HepG2 (cell line): ENCODE data around the gene NSMCE1. TPM values are rescaled to one million over a fixed set of nuclear protein-coding genes. Genes with fewer than 3 reads are reported as not detected.
A peak's percentile ranks its signal among the peaks of the same experiment; 100 is the strongest.

ENCODE experiments used
- CREB1 ChIP-seq, 2 experiments: fragments of 450-650 bp in 1 of 2; IDR thresholded peaks; 2 replicates each; pipeline ENCODE4 v1.6.1; 2016 to 2017; ENCODE audit warnings: control low read depth in 1 of 2, mild to moderate bottlenecking in 1 of 2, missing compliant biosample characterization in 1 of 2, missing genetic modification characterization in 1 of 2
- GATA4 ChIP-seq: sonication (generic); IDR thresholded peaks from 2 replicates; pipeline ENCODE4 v1.6.1; 2016; ENCODE audit warnings: antibody characterized with exemption, low read depth, borderline replicate concordance
- IRF2 ChIP-seq: IDR thresholded peaks from 2 replicates; pipeline ENCODE4 v1.6.1; 2018; ENCODE audit warnings: missing genetic modification reagents, missing compliant biosample characterization
- MTA3 ChIP-seq: sonication (generic); formaldehyde crosslinking; IDR thresholded peaks from 2 replicates; pipeline ENCODE4 v1.4.0; 2020; ENCODE audit warnings: missing genetic modification reagents
- NAIF1 ChIP-seq: sonication (generic); formaldehyde crosslinking; IDR thresholded peaks from 2 replicates; pipeline ENCODE4 v1.5.0; 2020; ENCODE audit warnings: mild to moderate bottlenecking, missing genetic modification reagents, borderline replicate concordance
- NFE2L2 ChIP-seq: fragments of 150-350 bp; IDR thresholded peaks from 2 replicates; pipeline ENCODE4 v1.6.1; 2014; ENCODE audit warnings: low read length
- RBAK ChIP-seq: sonication (generic); formaldehyde crosslinking; IDR thresholded peaks from 2 replicates; pipeline ENCODE4 v1.5.1; 2020; ENCODE audit warnings: mild to moderate bottlenecking, missing genetic modification reagents
- SKI ChIP-seq: fragments of 450-650 bp; IDR thresholded peaks from one replicate; pipeline ENCODE4 v1.6.1; 2018; ENCODE audit warnings: mild to moderate bottlenecking; ENCODE audit not compliant: partially characterized antibody
- SNRNP70 ChIP-seq: fragments of 200-400 bp; formaldehyde crosslinking; IDR thresholded peaks from 2 replicates; pipeline ENCODE4 v1.6.1; 2017; ENCODE audit warnings: mild to moderate bottlenecking, low read depth, low read length, moderate library complexity
- ZNF101 ChIP-seq: sonication (generic); formaldehyde crosslinking; IDR thresholded peaks from 2 replicates; pipeline ENCODE4 v1.4.0; 2020; ENCODE audit warnings: mild to moderate bottlenecking, low read depth, missing genetic modification reagents, borderline replicate concordance
- ZNF382 ChIP-seq: sonication (generic); formaldehyde crosslinking; IDR thresholded peaks from 2 replicates; pipeline ENCODE4 v1.5.0; 2020; ENCODE audit warnings: missing genetic modification reagents, mild to moderate bottlenecking, borderline replicate concordance
- ZNF558 ChIP-seq: sonication (generic); formaldehyde crosslinking; IDR thresholded peaks from 2 replicates; pipeline ENCODE4 v1.9.0; 2022; ENCODE audit warnings: mild to moderate bottlenecking, missing genetic modification reagents, borderline replicate concordance
- ZNF7 ChIP-seq: IDR thresholded peaks from 2 replicates; pipeline ENCODE4 v1.6.1; 2016; ENCODE audit warnings: missing biosample characterization, missing genetic modification reagents
- ZNF768 ChIP-seq: sonication (generic); formaldehyde crosslinking; IDR thresholded peaks from 2 replicates; pipeline ENCODE4 v1.4.0; 2020; ENCODE audit warnings: missing genetic modification reagents
- polyA plus RNA-seq, 8 experiments: library from polyadenylated mRNA; depleted of rRNA in 3 of 8; stranded (reverse) in 7 of 8; unstranded in 1 of 8; fragments of >200 nt; fragmentation: Illumina TruSeq in 4 of 8; extraction: Trizol in 4 of 8; gene quantifications; 2 replicates each; pipeline versions ENCODE4 v1.2.1 to v1.2.3, GENCODE V29; 2011 to 2016; ENCODE audit warnings: low read depth in 4 of 8, missing spikeins in 1 of 8, mixed read lengths in 1 of 8; ENCODE audit not compliant: insufficient read depth in 1 of 8
- total RNA-seq, 5 experiments: library from RNA; depleted of rRNA; stranded (reverse); fragments of >200 nt; fragmentation: Illumina TruSeq; extraction: Trizol; gene quantifications; 2 replicates each; pipeline ENCODE4 v1.2.3, GENCODE V29; 2016; ENCODE audit warnings: low read depth in 1 of 5
- TF ChIP-seq, protein P1 (sequence below): IDR thresholded peaks from 2 replicates; pipeline ENCODE4 v1.6.1; 2016; ENCODE audit warnings: low read depth, control low read depth
- TF ChIP-seq, protein P2 (sequence below): sonication (generic); formaldehyde crosslinking; IDR thresholded peaks from 2 replicates; pipeline ENCODE4 v1.8.0; 2022; ENCODE audit warnings: missing genetic modification reagents, mild to moderate bottlenecking, moderate library complexity, borderline replicate concordance
- TF ChIP-seq, protein P3 (sequence below): sonication (generic); formaldehyde crosslinking; conservative IDR thresholded peaks from 2 replicates; pipeline ENCODE4 v1.4.0; 2020; ENCODE audit warnings: missing genetic modification reagents
- TF ChIP-seq, protein P4 (sequence below): sonication (generic); formaldehyde crosslinking; IDR thresholded peaks from 2 replicates; pipeline ENCODE4 v1.8.1; 2022; ENCODE audit warnings: mild to moderate bottlenecking, missing genetic modification reagents

The NSMCE1 gene
- total and polyA plus RNA-seq, 2 of the 13 experiments (the other 11 are each of a cell fraction or from before 2014, with no cell fraction given) = 42.7 to 52.9 TPM

DNA sequence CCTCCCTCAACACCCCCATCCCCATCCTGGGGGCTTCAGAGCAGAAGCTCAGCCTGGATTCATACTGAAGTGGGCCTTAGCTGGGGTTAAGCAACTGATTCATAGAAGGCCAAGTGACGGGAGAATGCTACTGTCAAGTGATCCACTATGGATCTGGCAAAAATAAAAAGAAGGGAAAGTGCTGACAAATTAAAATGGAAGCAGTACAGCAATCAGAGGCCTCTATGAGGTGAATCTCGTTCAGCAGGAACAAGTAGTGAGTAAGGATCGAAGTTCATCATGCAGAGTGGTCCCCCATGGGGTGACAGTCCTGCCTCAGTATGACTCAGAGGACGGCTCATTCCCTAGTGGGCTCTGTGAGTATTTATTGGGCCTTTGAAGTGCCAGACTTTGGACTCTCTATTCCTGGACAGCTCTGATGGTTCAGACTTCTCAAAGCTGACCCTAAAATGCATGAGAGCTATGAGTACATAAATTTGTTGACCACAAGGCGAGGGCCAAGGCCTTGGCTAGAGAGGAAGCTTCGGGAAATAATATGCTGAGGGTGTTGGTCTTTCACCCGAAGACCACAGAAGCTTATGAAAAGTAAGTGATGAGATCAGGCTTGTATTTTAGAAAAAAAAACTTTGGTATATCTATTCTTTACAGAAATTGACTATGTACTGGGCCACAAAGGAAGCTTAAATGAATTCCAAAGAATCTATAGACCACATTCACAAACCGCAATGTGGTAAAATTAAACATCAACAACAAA lies 5.3 kb upstream of the NSMCE1 start (continued):
- TF ChIP-seq NFE2L2 = peak; percentile 32; the same call in 1 of the 2 replicates
- peak; percentile 95 for TF ChIP-seq IRF2 (CRISPR knock-in tag)
- 0 out of 2 replicates have a peak, but pooled peaks have one; percentile 21 for TF ChIP-seq ZNF7 (CRISPR knock-in tag)
- TF ChIP-seq MTA3 = no peak
- TF ChIP-seq, protein P1, sequence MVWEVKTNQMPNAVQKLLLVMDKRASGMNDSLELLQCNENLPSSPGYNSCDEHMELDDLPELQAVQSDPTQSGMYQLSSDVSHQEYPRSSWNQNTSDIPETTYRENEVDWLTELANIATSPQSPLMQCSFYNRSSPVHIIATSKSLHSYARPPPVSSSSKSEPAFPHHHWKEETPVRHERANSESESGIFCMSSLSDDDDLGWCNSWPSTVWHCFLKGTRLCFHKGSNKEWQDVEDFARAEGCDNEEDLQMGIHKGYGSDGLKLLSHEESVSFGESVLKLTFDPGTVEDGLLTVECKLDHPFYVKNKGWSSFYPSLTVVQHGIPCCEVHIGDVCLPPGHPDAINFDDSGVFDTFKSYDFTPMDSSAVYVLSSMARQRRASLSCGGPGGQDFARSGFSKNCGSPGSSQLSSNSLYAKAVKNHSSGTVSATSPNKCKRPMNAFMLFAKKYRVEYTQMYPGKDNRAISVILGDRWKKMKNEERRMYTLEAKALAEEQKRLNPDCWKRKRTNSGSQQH (CRISPR knock-in tag) = peak; percentile 68; the same call in 1 of the 2 replicates
- 0 out of 2 replicates have a peak, but pooled peaks have one; percentile 54 for TF ChIP-seq RBAK
- TF ChIP-seq, protein P2, sequence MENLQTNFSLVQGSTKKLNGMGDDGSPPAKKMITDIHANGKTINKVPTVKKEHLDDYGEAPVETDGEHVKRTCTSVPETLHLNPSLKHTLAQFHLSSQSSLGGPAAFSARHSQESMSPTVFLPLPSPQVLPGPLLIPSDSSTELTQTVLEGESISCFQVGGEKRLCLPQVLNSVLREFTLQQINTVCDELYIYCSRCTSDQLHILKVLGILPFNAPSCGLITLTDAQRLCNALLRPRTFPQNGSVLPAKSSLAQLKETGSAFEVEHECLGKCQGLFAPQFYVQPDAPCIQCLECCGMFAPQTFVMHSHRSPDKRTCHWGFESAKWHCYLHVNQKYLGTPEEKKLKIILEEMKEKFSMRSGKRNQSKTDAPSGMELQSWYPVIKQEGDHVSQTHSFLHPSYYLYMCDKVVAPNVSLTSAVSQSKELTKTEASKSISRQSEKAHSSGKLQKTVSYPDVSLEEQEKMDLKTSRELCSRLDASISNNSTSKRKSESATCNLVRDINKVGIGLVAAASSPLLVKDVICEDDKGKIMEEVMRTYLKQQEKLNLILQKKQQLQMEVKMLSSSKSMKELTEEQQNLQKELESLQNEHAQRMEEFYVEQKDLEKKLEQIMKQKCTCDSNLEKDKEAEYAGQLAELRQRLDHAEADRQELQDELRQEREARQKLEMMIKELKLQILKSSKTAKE (CRISPR knock-in tag) = peak; percentile 93
- TF ChIP-seq SKI = peak; percentile 99
- TF ChIP-seq ZNF768 (CRISPR knock-in tag) = no peak; the same call in 1 of the 2 replicates
- peak; percentile 43; the same call in 1 of the 2 replicates for TF ChIP-seq ZNF558 (CRISPR knock-in tag)
- no peak for TF ChIP-seq GATA4
- no peak for TF ChIP-seq ZNF101 (CRISPR knock-in tag)
- TF ChIP-seq, protein P3, sequence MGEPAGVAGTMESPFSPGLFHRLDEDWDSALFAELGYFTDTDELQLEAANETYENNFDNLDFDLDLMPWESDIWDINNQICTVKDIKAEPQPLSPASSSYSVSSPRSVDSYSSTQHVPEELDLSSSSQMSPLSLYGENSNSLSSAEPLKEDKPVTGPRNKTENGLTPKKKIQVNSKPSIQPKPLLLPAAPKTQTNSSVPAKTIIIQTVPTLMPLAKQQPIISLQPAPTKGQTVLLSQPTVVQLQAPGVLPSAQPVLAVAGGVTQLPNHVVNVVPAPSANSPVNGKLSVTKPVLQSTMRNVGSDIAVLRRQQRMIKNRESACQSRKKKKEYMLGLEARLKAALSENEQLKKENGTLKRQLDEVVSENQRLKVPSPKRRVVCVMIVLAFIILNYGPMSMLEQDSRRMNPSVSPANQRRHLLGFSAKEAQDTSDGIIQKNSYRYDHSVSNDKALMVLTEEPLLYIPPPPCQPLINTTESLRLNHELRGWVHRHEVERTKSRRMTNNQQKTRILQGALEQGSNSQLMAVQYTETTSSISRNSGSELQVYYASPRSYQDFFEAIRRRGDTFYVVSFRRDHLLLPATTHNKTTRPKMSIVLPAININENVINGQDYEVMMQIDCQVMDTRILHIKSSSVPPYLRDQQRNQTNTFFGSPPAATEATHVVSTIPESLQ (CRISPR knock-in tag) = 0 out of 2 replicates have a peak, but pooled peaks have one; percentile 13
- peak; percentile 91; the same call in 1 of the 2 replicates for TF ChIP-seq NAIF1 (CRISPR knock-in tag)
- TF ChIP-seq CREB1 (IDR thresholded peaks at IDR 0.05) = peak; percentile 73
- peak; percentile 87 for TF ChIP-seq CREB1 (CRISPR knock-in tag; IDR thresholded peaks at IDR 0.05)
- TF ChIP-seq ZNF382 (CRISPR knock-in tag) = no peak
- no peak for TF ChIP-seq SNRNP70
- TF ChIP-seq, protein P4, sequence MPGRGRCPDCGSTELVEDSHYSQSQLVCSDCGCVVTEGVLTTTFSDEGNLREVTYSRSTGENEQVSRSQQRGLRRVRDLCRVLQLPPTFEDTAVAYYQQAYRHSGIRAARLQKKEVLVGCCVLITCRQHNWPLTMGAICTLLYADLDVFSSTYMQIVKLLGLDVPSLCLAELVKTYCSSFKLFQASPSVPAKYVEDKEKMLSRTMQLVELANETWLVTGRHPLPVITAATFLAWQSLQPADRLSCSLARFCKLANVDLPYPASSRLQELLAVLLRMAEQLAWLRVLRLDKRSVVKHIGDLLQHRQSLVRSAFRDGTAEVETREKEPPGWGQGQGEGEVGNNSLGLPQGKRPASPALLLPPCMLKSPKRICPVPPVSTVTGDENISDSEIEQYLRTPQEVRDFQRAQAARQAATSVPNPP (CRISPR knock-in tag) = peak; percentile 68; the same call in 1 of the 2 replicates
